Fibroblast of skin of back (primary cell): ENCODE results near the gene PPP1R3E.

Experiments used
- DNase-seq: peaks from one replicate; pipeline ENCODE4 v3.0.0-alpha.2; 2013

The PPP1R3E gene

DNA sequence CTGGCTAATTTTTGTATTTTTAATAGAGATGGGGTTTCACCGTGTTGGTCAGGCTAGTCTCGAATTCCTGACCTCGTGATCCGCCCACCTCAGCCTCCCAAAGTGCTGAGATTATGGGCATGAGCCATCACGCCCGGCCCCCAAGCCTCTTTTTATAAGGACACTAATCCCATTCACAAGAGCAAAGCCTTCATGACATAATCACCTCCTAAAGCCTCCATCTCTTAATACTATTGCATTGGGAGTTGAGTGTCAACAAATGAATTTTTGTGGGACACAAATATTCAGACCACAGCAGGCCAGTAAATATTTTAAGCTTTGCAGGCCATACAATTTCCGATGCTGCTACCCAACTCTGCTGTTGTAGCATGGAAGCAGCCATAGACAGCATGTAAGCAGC lies 54.1 kb downstream of the PPP1R3E start:
- no peak for DNase-seq
